Activated gamma-delta T cell (primary cell): ENCODE results near the gene HAND1.

Experiments used
- DNase-seq: peaks from one replicate; lab custom pipeline; 2025; lab: John Stamatoyannopoulos, UW

The HAND1 gene

DNA sequence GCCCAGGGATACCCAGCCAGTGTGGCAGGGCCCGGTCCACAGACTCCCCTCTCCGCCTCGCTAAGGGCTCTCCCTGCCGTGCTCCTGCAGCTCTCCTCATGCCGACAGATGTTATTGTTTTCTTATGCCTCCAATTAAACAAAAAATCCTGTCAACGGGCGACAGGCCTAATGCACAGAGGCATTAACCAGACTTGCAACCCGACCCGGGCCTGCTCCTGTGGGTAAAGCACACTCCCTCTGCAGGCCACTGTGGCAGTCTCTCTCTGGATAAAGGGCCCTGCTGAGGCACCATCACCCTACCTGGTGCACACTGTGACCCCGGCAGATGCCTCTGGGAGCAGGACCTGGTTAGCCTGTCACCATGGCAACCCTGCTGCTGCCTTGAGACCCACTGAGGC, 27.5 kb upstream of the HAND1 start:
- no peak for DNase-seq

DNA sequence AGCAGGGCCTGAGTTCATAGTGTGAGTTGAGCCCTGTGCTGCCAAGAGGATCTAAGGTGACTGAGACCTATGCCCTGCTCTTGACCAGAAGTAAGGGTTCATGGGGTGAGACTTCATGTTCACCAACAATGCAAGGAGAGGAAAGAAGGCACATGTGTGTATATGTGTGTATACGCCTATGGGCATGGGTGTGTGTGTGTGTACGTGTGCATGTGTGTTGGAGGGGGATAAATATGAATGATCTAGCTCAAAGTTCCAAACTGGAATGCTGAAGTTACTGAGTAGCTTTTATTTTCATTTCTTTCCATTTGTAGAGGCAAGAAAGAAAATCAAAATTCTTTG, 25.6 kb upstream of the HAND1 start:
- DNase-seq: no peak

DNA sequence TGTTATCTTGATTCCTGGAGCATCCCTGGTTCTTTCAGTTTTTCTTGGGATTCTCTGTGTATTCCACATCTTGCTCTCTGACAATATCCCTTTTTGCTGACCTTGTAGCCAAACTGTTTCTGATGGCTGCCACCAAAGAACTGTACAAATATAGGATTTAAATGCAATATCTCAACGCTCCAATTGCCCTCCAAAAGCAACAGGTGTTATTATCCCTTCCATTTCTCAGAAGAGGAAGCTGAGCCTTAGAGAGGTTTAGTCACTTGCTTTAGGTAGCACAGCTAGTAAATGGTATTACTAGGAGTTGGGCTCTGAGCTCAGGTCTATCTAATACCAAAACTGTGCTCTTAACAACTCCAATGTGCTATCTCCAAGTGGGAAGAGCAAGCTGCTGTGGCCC, 24.2 kb upstream of the HAND1 start:
- DNase-seq: no peak

DNA sequence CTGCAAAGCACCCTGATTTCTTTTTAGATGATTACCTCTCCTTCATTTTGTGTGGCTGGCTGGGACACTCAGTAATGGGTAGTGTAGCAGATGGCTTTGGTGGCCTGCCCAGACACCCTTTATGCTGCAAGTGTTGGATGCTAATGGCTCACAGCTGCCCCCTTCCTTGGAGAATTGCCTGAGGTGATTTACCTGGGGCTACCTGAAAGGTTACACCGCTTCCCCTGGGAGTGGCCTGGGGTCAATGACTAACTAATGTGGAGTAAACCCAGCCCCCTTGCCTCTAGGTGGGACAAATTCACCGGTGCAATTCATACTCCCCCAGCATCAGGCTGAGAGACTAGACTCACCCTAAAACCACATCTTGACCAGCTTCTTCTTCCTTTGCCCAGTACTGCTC, 23.5 kb upstream of the HAND1 start:
- no peak for DNase-seq

- DNase-seq: no peak
Measured at GRCh38 chr5:154498994-154499393, 21.0 kb upstream of the HAND1 start.

DNA sequence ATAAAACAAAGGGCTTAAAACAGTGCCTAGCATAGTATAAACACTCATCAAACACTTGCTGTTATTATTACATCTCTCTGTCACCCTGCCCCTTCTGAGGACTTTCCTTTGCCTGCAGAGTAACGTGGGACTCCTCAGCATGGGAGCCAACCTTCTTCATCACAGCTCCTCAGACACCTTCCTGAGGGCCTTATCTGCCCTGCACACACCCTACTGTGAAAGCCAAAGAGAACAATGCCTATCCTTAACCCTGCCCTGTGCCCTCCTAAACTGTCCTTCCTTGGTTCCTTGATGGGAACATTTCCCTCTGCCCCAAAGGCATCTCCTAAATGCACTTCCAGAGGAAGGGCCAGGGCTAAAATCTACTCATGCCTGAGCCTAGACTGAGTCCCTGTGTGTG, 20.6 kb upstream of the HAND1 start:
- DNase-seq: no peak

GRCh38 chr5:154494036-154494435, 16.0 kb upstream of the HAND1 start:
- no peak for DNase-seq

DNA sequence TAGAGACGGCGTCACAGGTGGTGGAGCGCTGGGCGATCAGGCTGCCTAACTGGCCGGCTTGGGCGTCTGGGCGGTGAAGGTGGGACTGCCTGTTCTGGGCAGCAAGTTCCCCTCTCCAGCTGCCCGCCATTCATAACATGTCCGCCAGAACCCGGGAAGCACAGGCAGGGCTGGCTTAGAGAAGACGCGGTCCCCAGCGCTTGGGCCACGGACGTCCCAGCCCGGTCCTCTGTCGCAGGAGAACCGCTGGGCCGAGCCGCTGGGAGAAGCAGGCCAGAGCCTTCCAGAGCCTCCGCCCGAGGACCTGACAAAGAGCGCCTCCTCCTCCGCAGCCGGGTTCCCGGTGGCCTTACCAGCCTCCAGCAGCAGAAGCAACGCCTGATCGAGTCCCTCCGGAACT, 15.2 kb upstream of the HAND1 start:
- no peak for DNase-seq

DNA sequence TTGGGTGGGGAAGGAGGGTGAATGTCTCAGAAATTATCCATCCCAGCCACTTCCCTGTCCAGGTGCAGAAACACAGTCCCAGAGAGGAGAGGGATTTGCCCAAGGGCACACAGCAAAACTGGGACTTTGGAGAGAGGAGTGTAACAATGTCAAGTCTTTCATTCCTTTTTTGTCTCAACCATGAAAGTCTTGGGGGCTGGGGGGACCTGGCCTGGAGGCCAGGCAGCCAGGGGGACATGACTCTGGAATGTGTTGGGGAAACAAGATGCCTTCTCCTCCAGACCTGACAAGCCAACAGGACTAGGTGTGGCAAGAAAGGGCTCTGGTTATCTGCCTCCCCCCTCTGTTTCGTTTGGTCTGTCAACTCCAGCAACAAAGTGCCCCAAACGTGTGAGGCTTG, 13.9 kb upstream of the HAND1 start:
- no peak for DNase-seq

- DNase-seq: no peak
Measured at GRCh38 chr5:154487541-154487940, 9.5 kb upstream of the HAND1 start.

DNA sequence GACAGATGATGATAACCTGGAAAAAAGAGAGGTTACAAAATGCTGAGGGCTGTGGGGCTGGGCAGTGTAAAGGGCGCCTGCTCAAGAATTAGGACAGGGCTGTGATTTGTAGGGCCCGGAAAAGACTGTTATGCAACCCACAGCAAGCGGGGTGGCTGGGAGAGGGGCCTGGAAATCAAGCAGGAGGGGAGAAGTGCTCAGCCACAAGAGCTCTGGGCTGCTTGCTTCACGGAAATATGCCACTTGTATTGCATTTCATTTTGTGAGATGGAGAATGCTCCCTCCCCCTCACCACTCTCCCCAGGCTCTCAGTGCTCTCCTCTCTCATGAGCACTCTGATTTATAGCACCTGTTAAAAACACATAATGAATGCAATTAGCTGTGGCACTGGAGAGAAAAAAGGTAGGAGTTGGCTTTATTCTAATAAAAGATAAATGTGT, 8.4 kb upstream of the HAND1 start:
- DNase-seq: no peak

DNA sequence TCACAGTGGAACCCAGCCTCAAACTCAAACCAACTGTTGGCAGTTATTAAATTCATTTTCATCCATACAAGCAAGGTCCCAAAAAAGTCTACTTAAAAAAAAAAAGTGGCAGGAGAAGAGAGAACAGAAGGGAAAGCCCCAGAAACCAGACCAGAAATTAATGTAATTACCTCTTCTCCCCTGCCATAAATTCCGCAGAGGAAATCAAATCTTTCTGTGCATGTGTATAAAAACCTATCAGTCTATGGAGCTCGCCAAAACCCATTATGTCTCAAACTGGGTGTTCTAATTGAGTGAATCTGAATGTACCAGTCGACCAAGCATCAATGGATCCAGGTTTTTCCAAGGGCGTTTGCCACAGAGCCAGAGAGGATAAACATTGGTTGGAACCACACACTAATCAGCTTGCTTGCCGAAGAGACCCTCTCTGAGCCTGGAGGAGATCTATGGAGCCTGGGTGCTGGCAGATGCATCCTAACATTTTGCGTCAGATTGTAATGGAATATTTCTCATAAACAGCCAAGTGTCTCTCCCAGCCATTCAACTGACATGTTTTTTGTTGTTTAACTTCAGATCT, 7.9 kb upstream of the HAND1 start:
- DNase-seq: no peak

DNA sequence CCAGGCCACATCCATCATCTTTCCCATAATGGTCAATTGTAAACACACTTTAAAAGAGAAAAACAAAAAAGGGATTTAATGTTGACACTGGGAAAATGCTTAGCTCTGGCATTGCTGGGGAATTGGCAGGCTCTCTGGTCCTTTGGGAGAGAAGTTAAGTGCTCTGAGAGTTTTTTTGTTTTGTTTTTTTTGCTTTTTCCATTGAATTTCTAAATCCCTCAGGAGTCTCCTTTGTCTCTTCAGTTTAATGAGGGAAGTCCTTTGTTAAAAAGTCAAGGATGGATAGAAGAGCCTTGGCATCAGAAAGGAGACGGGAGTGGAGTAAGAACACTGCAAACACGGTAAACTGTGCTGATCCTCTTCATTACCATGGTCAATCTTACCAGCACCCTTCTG, 7.1 kb upstream of the HAND1 start:
- no peak for DNase-seq

DNA sequence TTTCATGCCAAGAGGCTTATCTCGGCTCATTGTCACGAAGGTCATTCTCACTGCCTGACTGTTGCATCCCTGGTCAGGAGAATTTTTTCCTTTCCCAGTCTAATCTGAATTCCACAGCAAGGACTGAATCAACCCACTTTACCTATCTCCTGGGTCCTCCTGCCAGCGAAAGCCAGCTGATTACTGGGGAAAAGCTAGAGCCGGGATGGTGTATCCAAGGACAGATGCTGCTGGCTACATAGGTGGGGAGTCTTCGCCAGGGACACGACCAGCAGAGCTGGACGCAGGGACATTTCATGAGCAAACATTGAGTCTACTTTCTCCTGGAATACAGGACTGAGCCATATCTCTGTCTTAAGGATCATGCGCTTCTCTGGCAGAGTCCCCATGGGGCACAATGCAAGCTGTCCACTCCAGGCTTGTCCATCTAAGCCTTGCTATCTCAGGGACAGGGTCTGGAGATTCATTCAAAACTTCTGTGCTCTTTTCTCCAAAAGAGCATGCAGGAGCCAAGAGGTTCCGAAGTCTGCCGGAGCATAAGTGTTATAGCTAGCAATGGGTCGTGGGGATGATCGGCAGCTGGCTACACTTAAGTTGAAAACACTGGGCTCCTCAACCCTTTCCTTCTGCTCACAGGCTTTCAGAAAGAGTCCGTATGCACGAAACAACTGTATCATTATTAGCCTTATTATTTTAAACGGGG, 6.5 kb upstream of the HAND1 start:
- DNase-seq: no peak

DNA sequence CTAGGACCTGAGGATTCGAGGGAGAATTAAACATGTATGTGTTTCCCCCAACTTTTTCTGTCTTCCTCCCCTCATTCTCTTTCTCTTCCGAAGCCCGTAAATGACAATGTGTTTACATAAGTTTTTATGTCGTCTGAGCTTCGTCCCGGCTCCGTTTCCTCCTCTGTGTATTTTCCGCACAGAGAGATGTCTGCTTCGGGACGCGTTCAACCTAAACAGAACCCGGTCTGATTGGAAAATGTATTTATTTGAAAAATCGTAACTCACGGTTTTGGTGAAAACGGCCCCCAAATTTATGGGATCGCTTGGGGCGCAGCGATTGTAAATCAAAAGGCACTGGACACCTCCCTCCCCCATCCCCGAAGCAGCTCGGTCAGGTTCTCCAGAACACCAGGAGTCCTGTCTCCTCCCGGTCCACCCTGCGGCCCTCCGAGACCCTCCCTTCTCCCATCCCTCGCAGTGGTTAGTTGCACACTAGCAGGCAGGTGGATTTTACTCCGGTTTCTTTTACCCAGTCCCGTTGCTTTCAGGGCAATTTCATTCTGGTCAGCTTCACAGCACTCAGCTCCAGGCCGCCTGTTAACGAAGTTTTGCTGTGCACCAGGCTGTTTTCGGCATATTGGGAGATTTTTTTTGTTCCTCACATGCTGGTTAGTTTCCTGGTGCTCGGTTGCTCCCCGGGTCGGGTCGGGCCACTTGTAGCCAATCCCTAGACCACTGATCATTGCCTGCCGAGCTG, 5.8 kb upstream of the HAND1 start:
- no peak for DNase-seq

GRCh38 chr5:154482528-154483449, 4.8 kb upstream of the HAND1 start:
- DNase-seq: no peak

DNA sequence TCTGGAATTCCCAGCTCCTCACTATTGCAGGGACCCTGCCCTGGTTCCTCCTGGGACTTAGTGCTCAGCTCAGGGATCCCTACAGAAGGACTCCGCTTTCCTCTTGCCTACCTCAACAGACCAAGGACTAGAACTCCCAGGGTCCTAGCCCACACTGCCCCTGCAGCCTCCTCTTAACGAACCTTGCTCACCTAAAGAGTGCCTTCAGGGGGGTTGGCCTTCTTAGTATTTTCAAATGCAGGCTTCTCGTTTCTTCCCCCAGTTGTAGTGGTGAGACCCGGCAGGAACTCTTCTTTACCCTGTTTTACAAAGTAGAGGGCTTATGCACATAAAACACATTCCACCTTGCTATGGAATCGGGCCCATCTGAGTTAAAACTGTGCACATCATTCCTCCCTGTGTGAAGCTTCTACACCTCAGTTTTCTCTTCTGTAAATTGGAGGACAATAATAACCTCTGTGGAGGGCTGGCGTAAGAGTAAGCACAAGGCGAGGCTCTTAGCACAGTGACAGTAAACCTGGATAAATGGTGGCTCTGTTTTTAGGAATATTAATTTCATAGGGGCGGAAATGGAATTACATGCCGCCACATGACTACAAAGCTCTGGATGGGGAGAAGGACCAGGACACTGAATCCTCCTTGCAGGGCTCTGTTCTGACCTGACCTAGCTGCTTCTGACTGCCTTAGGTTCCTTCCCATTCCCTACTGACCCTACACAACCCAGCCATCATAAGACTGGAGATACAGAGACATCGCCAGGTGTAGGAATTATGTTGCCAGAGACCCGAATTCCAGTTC, 3.8 kb upstream of the HAND1 start:
- DNase-seq: no peak

GRCh38 chr5:154480847-154481246, 2.8 kb upstream of the HAND1 start:
- no peak for DNase-seq

DNA sequence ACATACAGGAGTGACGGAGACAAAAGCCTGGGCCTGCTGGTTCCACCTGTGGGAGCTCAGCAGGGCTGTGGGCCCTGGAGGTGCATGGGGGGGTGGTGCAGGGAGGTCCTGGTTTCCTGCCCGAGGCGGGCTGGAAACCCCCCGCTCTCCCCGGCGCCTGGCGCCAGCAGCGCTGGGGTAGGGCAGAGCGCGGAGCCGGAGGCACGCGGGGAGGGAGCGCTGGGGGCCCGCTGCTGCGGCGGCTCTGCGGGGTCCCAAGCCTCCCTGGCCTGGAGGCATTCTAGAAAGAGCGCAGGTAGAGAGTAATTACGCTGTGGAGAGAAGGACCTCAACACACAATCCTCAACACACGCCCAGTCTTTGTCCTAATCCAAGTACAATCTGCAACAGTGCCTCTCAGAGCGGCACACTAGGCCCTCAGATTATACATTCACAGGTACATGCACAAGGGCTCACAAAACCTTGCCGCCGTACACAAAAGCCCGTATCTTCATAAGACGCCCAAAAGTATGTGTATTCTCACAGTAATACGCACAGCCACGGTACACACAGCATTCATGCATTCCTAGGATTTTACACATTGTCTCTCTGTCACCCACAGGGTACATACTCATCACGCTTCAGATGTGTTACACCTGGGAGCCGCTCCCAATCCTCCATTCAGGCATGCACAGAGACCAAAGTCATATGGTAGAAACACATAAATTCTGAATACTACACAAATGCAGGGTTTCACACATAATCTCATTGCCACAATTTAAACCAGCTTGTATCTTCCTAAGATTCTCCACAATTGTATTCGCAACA, 2.1 kb upstream of the HAND1 start:
- DNase-seq: no peak

GRCh38 chr5:154479160-154479943, 1.3 kb upstream of the HAND1 start:
- DNase-seq: no peak
